HG03095 (cell line): Measurements from ENCODE around the gene SLC25A18.
"Not testable (repeated sequence)": the region's sequence is repeated elsewhere in the genome, so short reads cannot be mapped to it uniquely, and the experiment has no call there.

ENCODE experiments used
- ATAC-seq: cut with Tn5 transposase; IDR thresholded peaks from one replicate; pipeline ENCODE4 v1.9.1; 2021; ENCODE audit warnings: moderate library complexity; ENCODE audit not compliant: unreplicated experiment

Gene SLC25A18

DNA sequence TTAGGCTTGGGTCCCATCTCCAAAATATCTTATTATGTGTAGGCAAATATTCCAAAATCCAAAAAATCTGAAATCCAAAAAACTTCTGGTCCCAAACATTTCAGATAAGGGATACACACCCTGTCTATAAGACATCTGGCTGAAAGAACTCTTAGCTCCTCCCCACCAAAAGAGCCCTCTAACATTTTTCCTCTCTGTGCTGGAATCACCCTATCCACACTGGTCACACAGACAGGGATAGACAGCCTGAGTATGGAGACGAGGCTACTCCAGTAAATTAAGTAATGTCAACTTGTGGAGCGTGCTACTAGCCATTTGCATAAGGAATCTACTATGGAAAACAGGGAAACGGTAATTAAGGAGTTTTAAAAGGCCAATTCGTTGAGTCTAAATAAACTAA, 40.4 kb downstream of the SLC25A18 start:
- no peak for ATAC-seq

DNA sequence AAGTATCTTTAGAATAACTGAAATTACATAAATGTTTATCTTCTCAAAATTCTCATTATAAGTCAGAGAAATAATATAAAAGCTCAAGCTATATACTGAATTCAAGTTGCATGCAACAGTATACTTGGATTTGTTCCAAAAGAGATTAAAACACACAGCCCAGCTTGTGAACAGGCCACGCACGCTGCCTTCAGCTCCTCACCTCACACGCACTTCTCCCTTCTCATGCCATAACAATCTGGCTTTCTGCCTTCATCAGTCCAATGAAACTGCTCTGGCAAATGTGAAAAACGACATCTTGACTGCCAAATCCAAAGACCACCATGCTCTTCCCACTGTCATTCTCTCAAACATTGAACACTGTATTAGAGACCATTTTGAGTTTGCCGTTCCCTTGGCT, 43.2 kb downstream of the SLC25A18 start:
- ATAC-seq: no peak

DNA sequence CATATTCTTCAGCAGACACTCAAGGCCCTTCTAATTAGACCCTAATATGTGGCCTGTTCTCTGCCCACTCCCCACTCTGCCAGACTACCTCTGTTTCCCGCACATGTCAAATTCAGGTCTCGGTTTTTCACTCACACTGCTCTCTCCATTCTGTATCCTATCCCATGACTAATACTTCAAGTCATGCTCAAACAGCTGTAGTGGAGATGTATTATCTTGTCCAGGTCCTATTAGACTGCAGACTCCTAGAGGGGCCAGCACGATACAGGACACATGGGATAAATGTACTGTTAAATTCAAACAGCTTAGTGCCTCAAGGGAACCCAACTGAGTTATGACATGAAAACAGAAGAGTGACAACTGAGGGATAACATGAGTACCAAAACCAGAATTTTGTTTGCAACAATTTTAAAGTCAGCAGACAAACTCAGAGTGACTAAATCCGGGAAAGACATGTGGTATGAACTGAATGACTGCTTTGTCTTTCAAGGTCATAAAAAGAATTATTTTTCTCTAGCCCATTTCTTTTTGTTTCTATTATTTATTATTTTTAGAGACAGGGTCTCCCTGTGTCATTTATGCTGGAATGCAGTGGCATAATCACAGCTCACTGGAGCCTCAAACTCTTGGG, 44.7 kb downstream of the SLC25A18 start:
- ATAC-seq: no peak

DNA sequence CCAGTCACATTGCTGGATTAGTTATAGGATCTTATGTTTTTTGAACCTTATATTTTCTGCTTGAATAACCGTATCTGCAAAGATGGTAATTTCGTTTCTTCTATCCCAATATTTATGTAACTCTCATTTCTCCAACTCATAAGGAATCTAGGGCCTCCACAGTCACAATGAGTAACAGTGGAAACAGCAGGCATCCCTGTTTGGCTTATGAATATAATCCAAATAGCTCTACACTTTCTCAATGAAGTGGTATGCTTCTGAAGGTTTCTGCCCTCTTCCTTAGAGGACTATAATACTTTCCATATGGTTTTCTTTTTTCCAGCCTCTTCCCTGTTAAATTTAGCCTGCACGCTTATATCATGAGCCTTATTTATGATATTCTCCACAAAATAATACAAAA, 48.8 kb downstream of the SLC25A18 start:
- ATAC-seq: no peak

DNA sequence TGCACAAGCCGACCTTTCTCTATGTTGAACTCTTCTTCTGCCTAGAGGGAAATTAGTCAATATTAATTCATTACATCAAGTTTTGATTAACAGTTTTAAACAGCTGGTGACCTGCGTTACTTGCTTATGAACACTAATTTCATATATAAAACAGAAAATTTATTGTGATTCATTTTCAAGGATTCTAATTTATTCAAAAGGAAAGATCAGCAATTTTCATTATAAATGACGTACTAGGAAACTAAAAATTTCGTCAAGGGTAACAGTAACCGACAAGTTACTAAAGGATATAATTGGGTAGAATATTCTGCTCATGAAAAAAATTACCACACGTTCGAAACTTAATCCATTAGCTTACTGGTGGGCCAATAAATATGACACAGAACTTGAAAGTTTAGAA, 50.0 kb downstream of the SLC25A18 start:
- ATAC-seq: no peak

DNA sequence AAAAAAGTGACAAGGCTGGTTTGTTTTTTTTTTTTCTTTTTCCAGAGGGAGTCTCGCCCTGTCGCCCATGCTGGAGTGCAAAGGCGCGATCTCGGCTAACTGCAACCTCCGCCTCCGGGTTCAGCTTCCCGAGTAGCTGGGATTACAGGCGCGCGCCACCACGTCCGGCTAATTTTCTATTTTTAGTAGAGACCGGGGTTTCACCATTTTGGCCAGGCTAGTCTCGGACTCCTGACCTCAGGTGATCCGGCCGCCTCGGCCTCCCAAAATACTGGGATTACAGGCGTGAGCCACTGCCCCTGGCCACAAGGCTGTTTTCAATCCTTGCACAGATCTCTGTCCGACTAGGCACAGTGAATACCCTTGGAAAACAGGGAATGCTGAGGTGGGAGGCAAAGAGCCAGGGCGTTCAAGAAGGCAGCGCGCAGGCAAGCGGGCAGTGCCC, 64.7 kb downstream of the SLC25A18 start:
- no peak for ATAC-seq

DNA sequence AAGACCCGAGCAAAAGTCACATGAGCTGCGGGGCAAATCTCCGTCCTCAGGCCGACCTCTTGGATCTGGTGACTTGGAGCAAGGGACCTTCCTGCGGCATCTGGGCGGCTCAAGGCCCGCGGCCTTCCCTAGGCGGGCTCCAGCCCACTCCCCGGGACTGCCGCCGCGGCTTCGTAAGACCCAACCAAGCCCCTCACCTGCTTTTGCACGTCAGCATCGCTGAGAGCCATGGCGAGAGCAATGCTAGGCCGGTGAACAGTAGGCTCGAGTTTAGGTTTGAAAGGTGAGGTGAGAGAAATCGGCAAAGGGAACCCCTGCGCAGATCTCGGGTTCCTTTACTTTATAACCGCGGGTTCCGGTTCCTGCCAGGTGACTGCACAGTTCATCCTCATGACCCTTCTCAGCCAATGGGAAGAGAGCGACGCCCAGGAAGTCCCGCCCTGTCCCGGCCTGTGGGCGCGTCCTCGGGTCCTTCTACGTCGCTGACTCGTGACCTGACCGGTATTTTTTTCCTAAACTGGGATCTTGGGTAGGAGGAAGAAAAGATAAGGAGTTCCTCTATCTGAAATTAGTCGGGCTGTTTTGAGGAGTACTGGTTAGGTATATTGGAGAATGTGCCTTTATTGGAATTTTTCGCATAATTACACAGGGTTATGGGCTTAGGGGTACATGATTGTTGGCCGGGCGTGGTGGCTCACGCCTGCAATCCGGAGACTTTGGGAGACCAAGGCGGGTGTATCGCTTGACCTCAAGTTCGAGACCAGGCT, 65.3 kb downstream of the SLC25A18 start, which contains the start of gene ATP6V1E1:
Gene ATP6V1E1, minus strand, starts transcription at position 344 of the 767 bp plus-strand sequence. Its CDS starts 114 bp downstream, at position 230.
- ATAC-seq: peak; percentile 98

DNA sequence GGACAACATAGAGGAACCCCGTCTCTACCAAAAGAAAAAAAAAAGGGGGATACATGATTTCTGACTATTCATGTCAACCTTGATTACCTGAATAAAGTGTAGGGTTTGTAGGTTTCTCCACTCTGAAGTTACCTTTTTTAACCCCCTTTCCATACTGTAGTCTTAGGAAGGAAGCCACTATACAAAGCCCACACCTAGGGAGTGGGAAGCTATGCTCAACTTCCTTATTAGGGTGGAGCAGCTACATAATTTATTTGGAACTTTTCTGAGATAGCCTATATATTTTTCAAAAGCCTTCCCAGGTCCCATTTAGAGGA, 65.8 kb downstream of the SLC25A18 start:
- ATAC-seq: no peak

DNA sequence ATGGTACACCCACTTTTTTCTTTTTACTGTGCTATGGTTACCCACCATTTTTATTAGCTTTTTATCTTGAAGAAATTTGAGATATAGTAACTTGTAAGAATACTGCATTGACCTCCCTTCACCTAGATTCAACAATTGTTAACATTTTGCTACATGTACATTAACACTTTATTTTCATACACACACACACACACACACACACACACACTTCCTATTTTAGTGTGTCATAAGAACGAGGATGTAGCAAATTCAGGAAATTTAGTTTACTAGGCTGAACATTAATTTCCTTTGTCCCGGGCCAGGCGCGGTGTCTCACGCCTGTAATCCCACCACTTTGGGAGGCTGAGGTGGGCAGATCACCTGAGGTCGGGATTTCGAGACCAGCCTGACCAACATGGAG, 66.3 kb downstream of the SLC25A18 start:
- no peak for ATAC-seq

DNA sequence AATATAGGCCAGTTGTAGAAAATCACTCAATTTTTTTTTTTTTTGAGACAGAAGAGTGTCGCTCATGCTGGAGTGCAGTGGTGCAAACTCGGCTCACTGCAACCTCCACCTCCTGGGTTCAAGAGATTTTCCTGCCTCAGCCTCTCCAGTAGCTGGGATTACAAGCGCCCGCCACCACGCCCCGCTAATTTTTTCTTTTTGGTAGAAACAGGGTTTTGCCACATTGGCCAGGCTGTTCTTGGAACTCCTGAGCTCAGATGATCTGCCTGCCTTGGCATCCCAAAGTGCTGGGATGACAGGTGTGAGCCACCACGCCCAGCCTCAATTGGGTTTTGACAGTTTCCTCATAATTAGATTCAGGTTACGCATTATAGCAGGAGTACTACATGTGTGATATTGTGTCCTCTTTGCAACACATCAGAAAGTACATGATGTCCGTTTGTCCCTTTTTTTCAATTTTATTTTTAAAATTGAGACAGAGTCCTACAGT, 67.8 kb downstream of the SLC25A18 start:
- ATAC-seq: no peak

DNA sequence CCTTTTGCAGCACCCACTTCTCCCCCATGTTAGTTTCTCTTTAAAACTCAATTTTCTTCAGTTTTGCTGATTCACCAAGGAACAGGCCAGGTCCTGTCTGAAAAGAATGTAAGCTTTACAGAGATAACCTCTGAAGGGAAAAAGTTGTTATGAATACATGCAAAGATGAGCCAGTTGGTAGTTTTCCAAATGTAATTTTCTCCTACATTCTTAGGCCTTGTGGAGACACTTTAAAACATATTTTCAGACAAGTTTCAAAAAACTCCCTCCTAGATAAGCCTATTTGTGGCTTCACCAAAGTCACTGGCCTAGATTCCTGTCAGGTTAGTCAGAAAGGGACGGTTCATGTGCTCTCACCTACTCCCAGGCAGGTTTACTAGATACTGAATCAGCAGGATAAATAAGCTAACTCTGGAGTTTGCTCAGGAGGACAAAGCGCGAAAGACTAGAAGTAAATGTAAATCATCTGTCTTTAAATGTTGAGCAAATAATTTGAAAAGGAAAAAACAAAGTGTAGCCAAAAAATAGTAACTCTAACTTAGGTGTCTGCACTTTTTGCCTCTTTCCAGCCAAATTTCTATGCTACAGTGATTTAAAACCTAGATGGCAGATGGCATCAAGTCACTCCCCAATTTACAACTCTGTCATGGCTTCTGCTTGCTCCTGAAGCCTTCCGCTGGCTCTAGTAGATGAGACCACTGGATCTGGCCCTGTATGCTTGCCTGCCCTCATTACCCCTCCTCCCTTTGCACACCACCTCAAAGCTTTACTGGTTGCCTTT, 70.1 kb downstream of the SLC25A18 start:
- no peak for ATAC-seq

DNA sequence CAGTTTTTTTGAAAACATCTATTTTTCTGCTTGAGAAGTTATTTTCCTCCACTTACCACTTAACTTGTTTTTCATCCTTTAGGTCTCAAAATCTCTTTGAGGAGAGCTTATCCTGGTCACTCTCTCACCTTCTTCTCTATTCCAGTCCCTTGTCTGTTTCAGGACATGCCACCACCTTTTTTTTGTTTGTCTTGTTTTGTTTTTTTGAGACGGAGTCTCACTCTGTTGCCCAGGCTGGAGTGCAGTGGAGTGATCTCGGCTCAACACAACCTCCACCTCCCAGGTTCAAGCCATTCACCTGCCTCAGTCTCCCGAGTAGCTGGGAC, 70.7 kb downstream of the SLC25A18 start:
- no peak for ATAC-seq

DNA sequence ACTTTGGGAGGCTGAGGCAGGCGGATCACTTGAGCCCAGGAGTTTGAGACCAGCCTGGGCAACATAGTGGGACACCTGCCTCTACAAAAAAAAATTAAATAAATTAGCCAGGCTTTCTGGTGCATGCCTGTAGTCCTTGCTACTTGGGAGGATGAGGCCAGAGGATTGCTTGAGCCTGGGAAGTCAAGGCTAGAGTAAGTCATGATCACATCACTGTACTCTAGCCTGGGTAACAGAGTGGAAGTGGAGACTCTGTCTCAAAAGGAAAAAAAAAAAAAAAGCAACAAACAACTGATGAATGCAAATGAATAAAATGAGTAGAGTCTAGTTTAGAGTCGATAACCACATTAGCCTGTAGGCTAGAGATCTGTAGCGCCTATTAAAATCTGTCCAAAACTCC, 71.4 kb downstream of the SLC25A18 start:
- ATAC-seq: no peak

DNA sequence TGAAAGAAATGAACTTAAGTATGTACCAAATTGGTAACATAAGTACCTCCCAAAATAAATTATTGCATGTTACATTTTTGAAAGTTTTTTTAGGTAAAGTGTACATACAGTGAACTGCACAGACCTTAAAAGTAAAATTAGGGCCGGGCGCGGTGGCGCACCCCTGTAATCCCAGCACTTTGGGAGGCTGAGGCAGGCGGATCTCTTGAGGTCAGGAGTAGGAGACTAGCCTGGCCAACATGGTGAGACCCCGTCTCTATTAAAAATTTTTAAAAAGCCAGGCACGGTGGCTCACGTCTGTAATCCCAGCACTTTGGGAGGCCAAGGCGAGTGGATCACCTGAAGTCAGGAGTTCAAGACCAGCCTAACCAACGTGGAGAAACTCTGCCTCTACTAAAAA, 73.6 kb downstream of the SLC25A18 start:
- not testable (repeated sequence) for ATAC-seq

DNA sequence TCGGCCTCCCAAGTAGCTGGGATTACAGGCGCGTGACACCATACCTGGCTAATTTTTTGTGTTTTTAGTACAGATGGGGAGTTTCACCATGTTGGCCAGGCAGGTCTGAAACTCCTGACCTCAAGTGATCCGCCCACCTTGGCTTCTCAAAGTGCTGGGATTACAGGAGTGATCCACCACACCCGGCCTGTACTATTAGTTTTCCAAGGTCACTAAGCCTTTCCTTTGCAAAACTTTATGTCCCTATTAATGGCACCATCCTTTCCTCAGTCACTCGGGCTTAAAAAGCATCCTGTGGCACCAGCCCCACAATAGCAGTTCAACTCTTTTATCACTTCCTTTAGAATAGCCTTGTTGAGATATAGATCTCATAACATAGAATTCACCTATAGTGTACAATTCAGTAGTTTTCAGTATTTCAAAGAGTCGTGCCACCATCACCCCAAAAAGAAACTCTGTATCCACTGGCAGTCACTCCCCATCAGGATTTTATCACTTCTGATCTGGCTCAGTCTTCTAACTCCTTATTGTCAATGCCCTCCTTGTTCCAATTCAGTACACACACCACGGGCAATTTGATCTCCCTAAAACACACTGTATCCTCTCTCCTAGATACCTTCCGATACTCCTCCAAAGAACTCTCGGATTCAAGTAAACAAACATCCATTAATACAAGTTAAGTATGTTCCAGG, 74.3 kb downstream of the SLC25A18 start:
- no peak for ATAC-seq

DNA sequence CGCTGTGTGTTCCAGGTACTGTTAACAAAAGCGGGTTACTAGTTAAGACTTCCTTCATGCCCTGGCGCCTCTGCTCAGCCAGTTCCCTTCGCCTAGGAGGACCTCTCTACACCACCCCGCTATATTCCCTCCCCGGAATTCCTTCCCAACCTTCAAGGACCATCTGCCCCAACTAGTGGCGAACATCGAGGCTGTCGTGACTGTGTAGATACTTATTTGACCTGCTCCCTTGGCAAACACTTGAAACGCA, 74.8 kb downstream of the SLC25A18 start:
- peak; percentile 18 for ATAC-seq

DNA sequence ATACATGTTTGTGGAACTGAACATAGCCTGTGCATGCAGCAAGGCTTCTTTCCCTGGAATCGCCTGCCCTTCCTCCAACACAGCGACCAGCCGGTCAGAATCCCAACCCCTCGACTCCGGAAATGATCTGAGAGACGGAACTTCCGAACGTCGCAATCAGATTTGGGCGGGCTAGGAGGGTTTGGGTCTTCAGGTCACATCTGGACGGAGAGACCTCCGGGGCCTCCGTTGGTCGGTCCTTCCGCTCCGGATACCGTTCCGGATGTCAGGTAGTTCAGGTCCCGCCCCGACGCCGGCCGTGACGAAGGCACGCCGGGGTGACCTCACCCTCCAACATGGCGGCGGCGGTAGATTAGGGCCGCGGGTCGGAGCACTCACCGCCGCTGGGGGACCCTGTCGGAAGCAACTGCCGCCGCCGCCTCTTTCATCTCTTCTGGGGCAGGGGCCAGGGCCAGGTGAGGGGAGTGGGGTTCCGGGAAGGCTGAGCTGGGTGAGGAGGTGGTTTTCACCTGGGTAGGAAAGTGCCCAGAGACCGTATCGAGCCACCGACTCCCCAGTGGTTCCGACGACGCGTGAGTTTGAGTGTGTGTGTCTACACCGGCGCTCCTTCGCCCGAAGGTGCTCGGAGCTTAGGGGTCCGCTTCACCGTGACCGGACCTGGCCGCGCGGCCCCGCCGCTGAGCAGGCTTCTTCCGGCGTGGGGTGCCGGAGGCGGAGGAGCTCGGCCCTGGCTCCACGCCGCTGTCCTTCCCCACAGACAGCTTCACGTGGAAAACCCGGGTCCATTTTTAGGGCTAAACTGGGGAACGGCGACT, 75.3 kb downstream of the SLC25A18 start, which contains the start of gene BCL2L13:
Gene BCL2L13, plus strand, starts transcription at position 326 of the 815 bp plus-strand sequence. CDS start 16,955 bp downstream, outside the sequence.
- peak; percentile 81 for ATAC-seq

DNA sequence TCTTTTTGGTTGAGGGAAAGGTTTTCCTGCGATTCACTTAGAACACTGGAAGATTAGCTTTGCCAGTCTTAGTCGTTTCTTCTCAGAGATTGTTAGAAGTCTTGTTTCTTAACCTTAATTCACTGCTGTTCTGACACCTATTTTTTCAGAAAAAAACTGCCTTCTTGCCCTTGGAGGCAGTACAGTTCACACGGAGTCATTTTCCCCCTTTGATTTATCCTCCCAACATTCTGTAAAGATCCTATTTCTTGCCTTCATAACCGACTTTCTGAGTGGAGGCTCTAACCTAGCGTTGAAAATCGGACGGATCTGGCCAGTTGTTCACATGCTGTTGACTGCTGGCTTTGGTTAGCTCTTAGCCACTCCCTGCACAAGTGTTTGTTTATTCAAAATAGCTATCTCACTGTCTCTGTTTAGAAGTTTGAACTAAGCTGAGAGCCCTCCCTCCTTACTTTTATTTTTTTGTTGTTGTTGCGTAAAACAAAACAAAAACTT, 76.0 kb downstream of the SLC25A18 start:
- ATAC-seq: peak; percentile 36
